Endothelial cell of umbilical vein (primary cell): ENCODE measurements around the gene DEK. TPM values are rescaled to one million over a fixed set of nuclear protein-coding genes. Genes with fewer than 3 reads are reported as not detected.

Source experiments
- BruUV-seq: library from RNA; stranded (reverse); fragments of 400-500 nt; replicated peaks from 2 replicates; lab custom pipeline; 2021; lab: Mats Ljungman, UMichigan
- CTCF ChIA-PET: fragments of 300-600, 350-600 bp; sonication (Branson Sonifier 250); formaldehyde crosslinking; loops from one replicate; lab custom pipeline; 2021; ENCODE audit warnings: antibody characterized with exemption, inconsistent platforms; lab: Charles Lee
- POLR2A ChIA-PET: fragments of 300-600, 350-600 bp; sonication (Branson Sonifier 250); formaldehyde crosslinking; loops from one replicate; lab custom pipeline; 2021; ENCODE audit warnings: antibody characterized with exemption, inconsistent platforms; lab: Charles Lee
- DNase-seq: peaks from one replicate; pipeline ENCODE4 v3.0.0-alpha.2; 2011; ENCODE audit warnings: low read depth, low spot score
- FAIRE-seq: peaks from 2 replicates; lab custom pipeline; 2011; peaks lifted over from hg19 to GRCh38; lab: Jason Lieb, UNC
- H2AFZ ChIP-seq: 2 replicates; pipeline ENCODE4 v1.6.0; 2012; ENCODE audit warnings: low read depth, low read length, control low read depth, inconsistent platforms
- H3K27ac ChIP-seq: 2 replicates; pipeline ENCODE4 v1.5.1; 2011; ENCODE audit warnings: low read depth, mild to moderate bottlenecking, control low read depth, low read length, moderate library complexity; ENCODE audit not compliant: insufficient read depth
- H3K27me3 ChIP-seq, 2 experiments: 2 replicates each; pipeline versions ENCODE4 v1.6.0 to v1.6.1; 2011; ENCODE audit warnings: low read length in 2 of 2, mixed read lengths in 1 of 2; ENCODE audit not compliant: control insufficient read depth in 2 of 2, insufficient read depth in 2 of 2
- H3K36me3 ChIP-seq, 2 experiments: 2 replicates in 1 of 2; 3 replicates in 1 of 2; pipeline ENCODE4 v1.5.1; 2011; ENCODE audit warnings: low read length in 2 of 2, mild to moderate bottlenecking in 1 of 2, moderate library complexity in 1 of 2; ENCODE audit not compliant: control insufficient read depth in 2 of 2, insufficient read depth in 2 of 2; ENCODE audit errors: extremely low read depth in 1 of 2
- H3K4me1 ChIP-seq: 3 replicates; pipeline ENCODE4 v1.5.1; 2011; ENCODE audit warnings: mild to moderate bottlenecking, low read length; ENCODE audit not compliant: control insufficient read depth, insufficient read depth; ENCODE audit errors: extremely low read depth
- H3K4me2 ChIP-seq: 2 replicates; pipeline ENCODE4 v1.6.1; 2011; ENCODE audit warnings: low read length, control low read depth, mixed read lengths; ENCODE audit not compliant: insufficient read depth
- H3K4me3 ChIP-seq, 3 experiments: fragments of 200-600 bp in 1 of 3; sonication (generic), shearing (Covaris generic) in 1 of 3; replicated peaks in 1 of 3; 2 replicates each; pipeline ENCODE4 v1.5.1; 2011 to 2016; ENCODE audit warnings: control low read depth in 3 of 3, low read length in 3 of 3, mild to moderate bottlenecking in 2 of 3, inconsistent platforms in 1 of 3, low read depth in 1 of 3, moderate library complexity in 1 of 3; ENCODE audit not compliant: insufficient read depth in 1 of 3
- H3K79me2 ChIP-seq: 2 replicates; pipeline ENCODE4 v1.6.0; 2012; ENCODE audit warnings: low read length, inconsistent platforms; ENCODE audit not compliant: control insufficient read depth, insufficient read depth
- H3K9ac ChIP-seq: replicated peaks from 2 replicates; pipeline ENCODE3; 2011; ENCODE audit warnings: low read length, control low read depth; ENCODE audit not compliant: insufficient read depth; ENCODE audit errors: extremely low read depth
- H3K9me1 ChIP-seq: replicated peaks from 3 replicates; pipeline ENCODE4 v1.6.0; 2011; ENCODE audit warnings: mild to moderate bottlenecking, low read length; ENCODE audit not compliant: control insufficient read depth, insufficient read depth; ENCODE audit errors: extremely low read depth
- H3K9me3 ChIP-seq: replicated peaks from 2 replicates; pipeline ENCODE4 v1.5.1; 2012; ENCODE audit warnings: low read length, inconsistent platforms; ENCODE audit not compliant: control insufficient read depth, insufficient read depth
- H4K20me1 ChIP-seq: replicated peaks from 2 replicates; pipeline ENCODE3; 2011; ENCODE audit warnings: mild to moderate bottlenecking, low read length; ENCODE audit not compliant: control insufficient read depth, insufficient read depth; ENCODE audit errors: extremely low read depth
- CTCF ChIP-seq, 2 donors: IDR thresholded peaks; 1 replicate in 1 of 2; 2 replicates in 1 of 2; pipeline ENCODE4 v1.5.1; 2011; ENCODE audit warnings: low read length in 2 of 2, mild to moderate bottlenecking in 2 of 2, moderate library complexity in 2 of 2, control low read depth in 1 of 2, inconsistent platforms in 1 of 2, low read depth in 1 of 2; ENCODE audit not compliant: insufficient read depth in 1 of 2; ENCODE audit errors: extremely low read depth in 1 of 2
- EZH2 ChIP-seq: IDR thresholded peaks from 2 replicates; pipeline ENCODE4 v1.6.1; 2012; ENCODE audit warnings: borderline replicate concordance, low read depth, mild to moderate bottlenecking, moderate library complexity, low read length, inconsistent platforms; ENCODE audit not compliant: severe bottlenecking
- FOS ChIP-seq: IDR thresholded peaks from 2 replicates; pipeline ENCODE4 v1.6.1; 2011; ENCODE audit warnings: mild to moderate bottlenecking, low read length, moderate library complexity, borderline replicate concordance; ENCODE audit not compliant: insufficient read depth
- GATA2 ChIP-seq: IDR thresholded peaks from 2 replicates; pipeline ENCODE4 v1.7.0; 2011; ENCODE audit warnings: low read depth, mild to moderate bottlenecking, moderate library complexity, mixed read lengths, low read length; ENCODE audit not compliant: insufficient read length, insufficient read depth
- JUN ChIP-seq: IDR thresholded peaks from 2 replicates; pipeline ENCODE4 v1.6.1; 2011; ENCODE audit warnings: borderline replicate concordance, low read depth; ENCODE audit not compliant: insufficient read length, insufficient read depth
- MAX ChIP-seq: IDR thresholded peaks from 2 replicates; pipeline ENCODE4 v1.6.1; 2011; ENCODE audit not compliant: insufficient read depth, insufficient read length
- MYC ChIP-seq: IDR thresholded peaks from one replicate; pipeline ENCODE4 v1.6.1; 2011; ENCODE audit warnings: mild to moderate bottlenecking, low read depth, low read length
- POLR2A ChIP-seq: IDR thresholded peaks from 2 replicates; pipeline ENCODE4 v1.6.1; 2012; ENCODE audit warnings: low read depth, mild to moderate bottlenecking, control low read depth, low read length
- POLR2AphosphoS5 ChIP-seq: IDR thresholded peaks from 2 replicates; pipeline ENCODE4 v1.6.1; 2012; ENCODE audit warnings: low read depth, mild to moderate bottlenecking, control low read depth, low read length, moderate library complexity; ENCODE audit not compliant: insufficient read depth
- dilution Hi-C: fragments of 300-500 bp; cut with MboI; formaldehyde crosslinking; loops from one replicate; pipeline ENCODE4 v1.15.0; 2019; ENCODE audit warnings: low sequenced_read_pairs; ENCODE audit not compliant: extremely low pct_ligation_motif_present
- intact Hi-C: fragments of 100-400 bp; cut with micrococcal nuclease; formaldehyde crosslinking; loops from one replicate; pipeline ENCODE4 v1.10.0; 2022
- polyA plus RNA-seq, 4 experiments: library from polyadenylated mRNA; depleted of rRNA in 3 of 4; stranded (reverse) in 3 of 4; unstranded in 1 of 4; fragments of >200 nt; gene quantifications; 2 replicates each; pipeline versions ENCODE4 v1.2.1 to v1.2.3, GENCODE V29; 2011 to 2012; ENCODE audit warnings: missing spikeins in 1 of 4
- total RNA-seq: library from RNA; stranded (reverse); gene quantifications from 2 replicates; pipeline ENCODE4 v1.2.3, GENCODE V29; 2021

DEK gene
- total and polyA plus RNA-seq, 2 donors (not counting 3 experiments of a cell fraction or from before 2014, with no cell fraction given), result 19.0 to 120 TPM

DNA sequence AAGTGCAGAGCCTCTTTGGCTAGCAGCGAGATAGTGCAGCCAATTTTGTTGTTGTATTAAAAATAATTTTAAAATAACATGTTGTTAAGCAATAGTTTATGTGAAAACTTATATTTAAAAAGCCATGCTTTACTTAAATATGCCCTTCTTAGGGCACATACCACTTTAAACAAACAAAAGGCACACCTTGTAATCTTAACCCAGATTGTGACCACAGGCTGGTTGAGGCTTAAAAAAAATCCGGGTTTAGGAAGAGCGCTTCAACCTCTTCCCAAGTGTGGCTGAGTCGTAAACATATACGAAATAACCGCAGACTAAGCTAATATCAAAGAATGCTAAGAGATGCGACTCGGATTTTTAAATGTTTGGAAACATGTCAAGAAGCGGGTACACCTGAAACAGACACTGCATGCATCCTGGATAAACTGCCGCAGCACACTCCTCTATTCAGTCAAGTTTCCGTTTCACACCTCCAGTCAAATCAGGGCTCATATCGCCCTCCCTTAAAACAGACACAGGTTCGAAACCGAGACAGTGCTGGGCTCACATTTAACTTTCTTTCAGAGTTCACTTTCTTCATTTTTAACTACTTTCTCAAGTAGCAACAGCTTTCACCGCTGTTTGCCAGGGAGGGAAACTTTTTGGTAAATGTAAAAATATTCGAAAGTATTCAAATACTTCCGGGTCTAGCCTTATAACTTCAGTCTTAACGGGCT, 1.5 kb downstream of the DEK start:
- Histone ChIP-seq H3K4me3 (peak overlapping the region; percentile 63 to 94 (median 90)), H3K27ac (peak overlapping the region; percentile 93), H3K79me2 (peaks cover 61% of the 10 kb centered on the region), H3K4me1 (peaks cover 32% of the 10 kb centered on the region), H3K36me3 (peaks cover 0 to 3% of the 10 kb centered on the region in 2 experiments), H3K9me1 (no peaks in the 10 kb centered on the region), H3K9me3 (no peaks in the 10 kb centered on the region), H3K4me2 (peak overlapping the region; percentile 74), H3K27me3 (peaks cover 1 to 2% of the 10 kb centered on the region in 2 experiments), H4K20me1 (peaks cover 4% of the 10 kb centered on the region), H2AFZ (no peak overlapping the region), H3K9ac (peak overlapping the region; percentile 90)
- ChIA-PET POLR2A (no interaction called here), CTCF (no interaction called here)
- dilution Hi-C loops, result no loop called here
- no TSS peak for BruUV-seq
- intact Hi-C loops, result loop anchor here (2.0 to 5.0 kb wide), 3 partner anchors 124 to 276 kb away; partner anchors contain the start of genes KIF13A and RNF144B
- TF ChIP-seq EZH2 (no peak), FOS (no peak), POLR2A (no peak), CTCF (IDR thresholded peaks at IDR 0.05; ENCODE audit: extremely low read depth in 1 of 2, insufficient read depth in 1 of 2, low read depth in 1 of 2, low read length in 2 of 2) (no peak), MYC (no peak), GATA2 (no peak), POLR2AphosphoS5 (no peak), MAX (no peak), JUN (no peak)
- peak; percentile 57 for DNase-seq
- FAIRE-seq, result peak; percentile 72
